ENCODE results near the gene ABCG4. TPM values are rescaled to one million over a fixed set of nuclear protein-coding genes. Genes with fewer than 3 reads are reported as not detected.
A peak's percentile ranks its signal among the peaks of the same experiment; 100 is the strongest.

Gene ABCG4
- total and polyA plus RNA-seq, 9 of the 15 experiments (the other 6 are each of a cell fraction or from before 2014, with no cell fraction given) = 0.03 to 0.11 (median 0.07) TPM; not detected in 4

- TF ChIP-seq, protein P1, sequence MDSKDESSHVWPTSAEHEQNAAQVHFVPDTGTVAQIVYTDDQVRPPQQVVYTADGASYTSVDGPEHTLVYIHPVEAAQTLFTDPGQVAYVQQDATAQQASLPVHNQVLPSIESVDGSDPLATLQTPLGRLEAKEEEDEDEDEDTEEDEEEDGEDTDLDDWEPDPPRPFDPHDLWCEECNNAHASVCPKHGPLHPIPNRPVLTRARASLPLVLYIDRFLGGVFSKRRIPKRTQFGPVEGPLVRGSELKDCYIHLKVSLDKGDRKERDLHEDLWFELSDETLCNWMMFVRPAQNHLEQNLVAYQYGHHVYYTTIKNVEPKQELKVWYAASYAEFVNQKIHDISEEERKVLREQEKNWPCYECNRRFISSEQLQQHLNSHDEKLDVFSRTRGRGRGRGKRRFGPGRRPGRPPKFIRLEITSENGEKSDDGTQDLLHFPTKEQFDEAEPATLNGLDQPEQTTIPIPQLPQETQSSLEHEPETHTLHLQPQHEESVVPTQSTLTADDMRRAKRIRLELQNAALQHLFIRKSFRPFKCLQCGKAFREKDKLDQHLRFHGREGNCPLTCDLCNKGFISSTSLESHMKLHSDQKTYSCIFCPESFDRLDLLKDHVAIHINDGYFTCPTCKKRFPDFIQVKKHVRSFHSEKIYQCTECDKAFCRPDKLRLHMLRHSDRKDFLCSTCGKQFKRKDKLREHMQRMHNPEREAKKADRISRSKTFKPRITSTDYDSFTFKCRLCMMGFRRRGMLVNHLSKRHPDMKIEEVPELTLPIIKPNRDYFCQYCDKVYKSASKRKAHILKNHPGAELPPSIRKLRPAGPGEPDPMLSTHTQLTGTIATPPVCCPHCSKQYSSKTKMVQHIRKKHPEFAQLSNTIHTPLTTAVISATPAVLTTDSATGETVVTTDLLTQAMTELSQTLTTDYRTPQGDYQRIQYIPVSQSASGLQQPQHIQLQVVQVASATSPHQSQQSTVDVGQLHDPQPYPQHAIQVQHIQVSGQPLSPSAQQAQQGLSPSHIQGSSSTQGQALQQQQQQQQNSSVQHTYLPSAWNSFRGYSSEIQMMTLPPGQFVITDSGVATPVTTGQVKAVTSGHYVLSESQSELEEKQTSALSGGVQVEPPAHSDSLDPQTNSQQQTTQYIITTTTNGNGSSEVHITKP (IDR thresholded peaks at IDR 0.05; ENCODE audit: partially characterized antibody) = peak; percentile 87
- TF ChIP-seq, protein P2, sequence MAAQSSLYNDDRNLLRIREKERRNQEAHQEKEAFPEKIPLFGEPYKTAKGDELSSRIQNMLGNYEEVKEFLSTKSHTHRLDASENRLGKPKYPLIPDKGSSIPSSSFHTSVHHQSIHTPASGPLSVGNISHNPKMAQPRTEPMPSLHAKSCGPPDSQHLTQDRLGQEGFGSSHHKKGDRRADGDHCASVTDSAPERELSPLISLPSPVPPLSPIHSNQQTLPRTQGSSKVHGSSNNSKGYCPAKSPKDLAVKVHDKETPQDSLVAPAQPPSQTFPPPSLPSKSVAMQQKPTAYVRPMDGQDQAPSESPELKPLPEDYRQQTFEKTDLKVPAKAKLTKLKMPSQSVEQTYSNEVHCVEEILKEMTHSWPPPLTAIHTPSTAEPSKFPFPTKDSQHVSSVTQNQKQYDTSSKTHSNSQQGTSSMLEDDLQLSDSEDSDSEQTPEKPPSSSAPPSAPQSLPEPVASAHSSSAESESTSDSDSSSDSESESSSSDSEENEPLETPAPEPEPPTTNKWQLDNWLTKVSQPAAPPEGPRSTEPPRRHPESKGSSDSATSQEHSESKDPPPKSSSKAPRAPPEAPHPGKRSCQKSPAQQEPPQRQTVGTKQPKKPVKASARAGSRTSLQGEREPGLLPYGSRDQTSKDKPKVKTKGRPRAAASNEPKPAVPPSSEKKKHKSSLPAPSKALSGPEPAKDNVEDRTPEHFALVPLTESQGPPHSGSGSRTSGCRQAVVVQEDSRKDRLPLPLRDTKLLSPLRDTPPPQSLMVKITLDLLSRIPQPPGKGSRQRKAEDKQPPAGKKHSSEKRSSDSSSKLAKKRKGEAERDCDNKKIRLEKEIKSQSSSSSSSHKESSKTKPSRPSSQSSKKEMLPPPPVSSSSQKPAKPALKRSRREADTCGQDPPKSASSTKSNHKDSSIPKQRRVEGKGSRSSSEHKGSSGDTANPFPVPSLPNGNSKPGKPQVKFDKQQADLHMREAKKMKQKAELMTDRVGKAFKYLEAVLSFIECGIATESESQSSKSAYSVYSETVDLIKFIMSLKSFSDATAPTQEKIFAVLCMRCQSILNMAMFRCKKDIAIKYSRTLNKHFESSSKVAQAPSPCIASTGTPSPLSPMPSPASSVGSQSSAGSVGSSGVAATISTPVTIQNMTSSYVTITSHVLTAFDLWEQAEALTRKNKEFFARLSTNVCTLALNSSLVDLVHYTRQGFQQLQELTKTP (IDR thresholded peaks at IDR 0.05; ENCODE audit: low read depth in 1 of 2, partially characterized antibody in 2 of 2) = peak in 1 of 2 experiments; percentile 83
- TF ChIP-seq, protein P3, sequence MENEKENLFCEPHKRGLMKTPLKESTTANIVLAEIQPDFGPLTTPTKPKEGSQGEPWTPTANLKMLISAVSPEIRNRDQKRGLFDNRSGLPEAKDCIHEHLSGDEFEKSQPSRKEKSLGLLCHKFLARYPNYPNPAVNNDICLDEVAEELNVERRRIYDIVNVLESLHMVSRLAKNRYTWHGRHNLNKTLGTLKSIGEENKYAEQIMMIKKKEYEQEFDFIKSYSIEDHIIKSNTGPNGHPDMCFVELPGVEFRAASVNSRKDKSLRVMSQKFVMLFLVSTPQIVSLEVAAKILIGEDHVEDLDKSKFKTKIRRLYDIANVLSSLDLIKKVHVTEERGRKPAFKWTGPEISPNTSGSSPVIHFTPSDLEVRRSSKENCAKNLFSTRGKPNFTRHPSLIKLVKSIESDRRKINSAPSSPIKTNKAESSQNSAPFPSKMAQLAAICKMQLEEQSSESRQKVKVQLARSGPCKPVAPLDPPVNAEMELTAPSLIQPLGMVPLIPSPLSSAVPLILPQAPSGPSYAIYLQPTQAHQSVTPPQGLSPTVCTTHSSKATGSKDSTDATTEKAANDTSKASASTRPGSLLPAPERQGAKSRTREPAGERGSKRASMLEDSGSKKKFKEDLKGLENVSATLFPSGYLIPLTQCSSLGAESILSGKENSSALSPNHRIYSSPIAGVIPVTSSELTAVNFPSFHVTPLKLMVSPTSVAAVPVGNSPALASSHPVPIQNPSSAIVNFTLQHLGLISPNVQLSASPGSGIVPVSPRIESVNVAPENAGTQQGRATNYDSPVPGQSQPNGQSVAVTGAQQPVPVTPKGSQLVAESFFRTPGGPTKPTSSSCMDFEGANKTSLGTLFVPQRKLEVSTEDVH (IDR thresholded peaks at IDR 0.05; ENCODE audit: low read depth, partially characterized antibody) = no peak
- TF ChIP-seq CCNT2 (IDR thresholded peaks at IDR 0.05; ENCODE audit: borderline replicate concordance, extremely low read depth, insufficient read length, low read depth, low read length) = peak; percentile 72
- TF ChIP-seq SLC30A9 (CRISPR knock-in tag; IDR thresholded peaks at IDR 0.05) = no peak
- TF ChIP-seq KLF6 (CRISPR knock-in tag; IDR thresholded peaks at IDR 0.05; ENCODE audit: borderline replicate concordance) = peak; percentile 33; the same call in 1 of the 2 replicates
- TF ChIP-seq MYBL2 (IDR thresholded peaks at IDR 0.05; ENCODE audit: low read depth) = no peak
- TF ChIP-seq MYBL2 (CRISPR knock-in tag; IDR thresholded peaks at IDR 0.05; ENCODE audit: borderline replicate concordance) = no peak
- TF ChIP-seq, protein P4, sequence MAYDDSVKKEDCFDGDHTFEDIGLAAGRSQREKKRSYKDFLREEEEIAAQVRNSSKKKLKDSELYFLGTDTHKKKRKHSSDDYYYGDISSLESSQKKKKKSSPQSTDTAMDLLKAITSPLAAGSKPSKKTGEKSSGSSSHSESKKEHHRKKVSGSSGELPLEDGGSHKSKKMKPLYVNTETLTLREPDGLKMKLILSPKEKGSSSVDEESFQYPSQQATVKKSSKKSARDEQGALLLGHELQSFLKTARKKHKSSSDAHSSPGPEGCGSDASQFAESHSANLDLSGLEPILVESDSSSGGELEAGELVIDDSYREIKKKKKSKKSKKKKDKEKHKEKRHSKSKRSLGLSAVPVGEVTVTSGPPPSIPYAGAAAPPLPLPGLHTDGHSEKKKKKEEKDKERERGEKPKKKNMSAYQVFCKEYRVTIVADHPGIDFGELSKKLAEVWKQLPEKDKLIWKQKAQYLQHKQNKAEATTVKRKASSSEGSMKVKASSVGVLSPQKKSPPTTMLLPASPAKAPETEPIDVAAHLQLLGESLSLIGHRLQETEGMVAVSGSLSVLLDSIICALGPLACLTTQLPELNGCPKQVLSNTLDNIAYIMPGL (CRISPR knock-in tag; IDR thresholded peaks at IDR 0.05) = no peak
- TF ChIP-seq NR2C2 (CRISPR knock-in tag; IDR thresholded peaks at IDR 0.05) = no peak
- peak; percentile 64; the same call in 1 of the 2 replicates for TF ChIP-seq NR2C2 (tag; IDR thresholded peaks at IDR 0.05)
Measured at GRCh38 chr11:119106564-119107537, 42.0 kb upstream of the ABCG4 start, which contains the start of gene C2CD2L (continued).
